Measurements from ENCODE around the gene HSD17B1.

DNA sequence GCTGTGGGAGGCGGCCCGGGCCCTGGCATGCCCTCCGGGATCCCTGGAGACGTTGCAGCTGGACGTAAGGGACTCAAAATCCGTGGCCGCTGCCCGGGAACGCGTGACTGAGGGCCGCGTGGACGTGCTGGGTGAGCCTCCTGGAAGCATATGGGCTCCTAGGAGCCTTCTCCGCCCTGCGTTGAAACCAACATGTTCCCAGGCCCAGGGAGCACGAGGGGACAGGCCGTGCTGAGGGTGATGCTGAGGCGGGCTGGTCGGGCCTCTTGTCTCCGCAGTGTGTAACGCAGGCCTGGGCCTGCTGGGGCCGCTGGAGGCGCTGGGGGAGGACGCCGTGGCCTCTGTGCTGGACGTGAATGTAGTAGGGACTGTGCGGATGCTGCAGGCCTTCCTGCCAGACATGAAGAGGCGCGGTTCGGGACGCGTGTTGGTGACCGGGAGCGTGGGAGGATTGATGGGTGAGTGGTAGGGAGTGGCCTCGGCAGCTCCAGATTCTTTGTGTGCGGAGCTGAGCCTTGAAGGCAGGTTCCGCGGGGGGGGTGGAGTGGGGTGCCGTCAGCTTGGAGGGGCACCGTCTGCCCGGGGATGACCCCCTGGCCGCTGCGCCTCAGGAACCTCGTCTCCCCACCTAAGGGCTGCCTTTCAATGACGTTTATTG is 567 bp downstream of the HSD17B1 start:
- TF ChIP-seq, protein P1, sequence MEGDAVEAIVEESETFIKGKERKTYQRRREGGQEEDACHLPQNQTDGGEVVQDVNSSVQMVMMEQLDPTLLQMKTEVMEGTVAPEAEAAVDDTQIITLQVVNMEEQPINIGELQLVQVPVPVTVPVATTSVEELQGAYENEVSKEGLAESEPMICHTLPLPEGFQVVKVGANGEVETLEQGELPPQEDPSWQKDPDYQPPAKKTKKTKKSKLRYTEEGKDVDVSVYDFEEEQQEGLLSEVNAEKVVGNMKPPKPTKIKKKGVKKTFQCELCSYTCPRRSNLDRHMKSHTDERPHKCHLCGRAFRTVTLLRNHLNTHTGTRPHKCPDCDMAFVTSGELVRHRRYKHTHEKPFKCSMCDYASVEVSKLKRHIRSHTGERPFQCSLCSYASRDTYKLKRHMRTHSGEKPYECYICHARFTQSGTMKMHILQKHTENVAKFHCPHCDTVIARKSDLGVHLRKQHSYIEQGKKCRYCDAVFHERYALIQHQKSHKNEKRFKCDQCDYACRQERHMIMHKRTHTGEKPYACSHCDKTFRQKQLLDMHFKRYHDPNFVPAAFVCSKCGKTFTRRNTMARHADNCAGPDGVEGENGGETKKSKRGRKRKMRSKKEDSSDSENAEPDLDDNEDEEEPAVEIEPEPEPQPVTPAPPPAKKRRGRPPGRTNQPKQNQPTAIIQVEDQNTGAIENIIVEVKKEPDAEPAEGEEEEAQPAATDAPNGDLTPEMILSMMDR (IDR thresholded peaks at IDR 0.05; ENCODE audit: low read length) = no peak
- TF ChIP-seq EZH2phosphoT487 (IDR thresholded peaks at IDR 0.05; ENCODE audit: low read length) = no peak
- TF ChIP-seq EZH2 (optimal IDR thresholded peaks at IDR 0.05; ENCODE audit: low read depth, low read length) = no peak
